Mesothelial cell of epicardium (in vitro differentiated cells): Measurements from ENCODE around the gene IRGC. TPM values are rescaled to one million over a fixed set of nuclear protein-coding genes. Genes with fewer than 3 reads are reported as not detected.
"Not testable (repeated sequence)": the region's sequence is repeated elsewhere in the genome, so short reads cannot be mapped to it uniquely, and the experiment has no call there.

Experiments used
- DNase-seq, 2 experiments: peaks; one replicate each; pipeline ENCODE4 v3.0.0; 2021; ENCODE audit warnings: low spot score in 2 of 2; ENCODE audit not compliant: unreplicated experiment in 2 of 2
- H3K27ac Mint-ChIP-seq: 2 replicates; pipeline ENCODE4 v1.8.0; 2021; ENCODE audit warnings: mixed read lengths
- H3K27me3 Mint-ChIP-seq: 2 replicates; pipeline ENCODE4 v1.8.0; 2021; ENCODE audit warnings: low read depth, mixed read lengths
- H3K36me3 Mint-ChIP-seq: 2 replicates; pipeline ENCODE4 v1.8.0; 2021; ENCODE audit warnings: mixed read lengths
- H3K4me1 Mint-ChIP-seq: 2 replicates; pipeline ENCODE4 v1.8.0; 2021; ENCODE audit warnings: mixed read lengths
- H3K4me3 Mint-ChIP-seq: 2 replicates; pipeline ENCODE4 v1.8.0; 2021; ENCODE audit warnings: mild to moderate bottlenecking, moderate library complexity, mixed read lengths
- H3K9me3 Mint-ChIP-seq: 2 replicates; pipeline ENCODE4 v1.8.0; 2021; ENCODE audit warnings: mixed read lengths
- total RNA-seq: library from RNA; stranded (reverse); gene quantifications from 3 replicates; pipeline ENCODE4 v1.2.1, GENCODE V29; 2021
- TF ChIP-seq, protein P1 (sequence below): fragments of 200-600 bp; sonication (generic); IDR thresholded peaks from one replicate; pipeline ENCODE4 v1.5.0; 2021; ENCODE audit warnings: antibody characterized with exemption; ENCODE audit not compliant: unreplicated experiment

The IRGC gene
- total RNA-seq, 1 donor from 2014 or later, result not detected

DNA sequence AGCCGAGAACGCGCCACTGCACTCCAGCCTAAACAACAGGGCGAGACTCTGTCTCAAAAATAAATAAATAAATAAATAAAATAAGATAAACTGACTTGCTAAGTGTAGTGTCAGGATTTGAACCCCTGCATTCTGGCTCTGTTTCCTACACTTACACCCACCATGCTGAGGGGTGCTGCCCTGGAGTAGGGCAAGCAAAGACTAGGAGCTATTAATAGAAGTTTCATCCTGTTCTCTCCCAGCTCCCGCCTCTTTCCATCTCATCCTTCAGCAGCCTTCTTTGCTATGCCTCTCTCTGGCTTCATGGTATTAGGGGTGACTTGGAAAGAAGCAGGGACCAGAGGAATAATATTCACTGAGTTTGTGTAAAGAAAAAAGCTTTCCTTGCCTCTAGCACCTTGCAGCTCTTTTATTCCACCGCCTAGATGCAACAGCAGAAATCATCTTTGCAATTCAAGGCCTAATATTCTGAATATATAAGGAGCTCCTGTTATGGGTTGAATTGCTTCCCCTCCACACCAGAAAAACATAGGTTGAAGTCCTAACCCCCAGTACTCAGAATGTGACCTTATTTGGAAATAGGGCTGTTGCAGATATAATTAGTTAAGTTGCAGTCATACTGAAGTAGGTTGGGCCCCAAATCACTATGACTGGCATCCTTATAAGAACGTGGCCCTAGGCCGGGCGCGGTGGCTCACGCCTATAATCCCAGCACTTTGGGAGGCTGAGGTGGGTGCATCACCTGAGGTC, 37.2 kb upstream of the IRGC start:
- Mint-ChIP-seq H3K36me3 (no peaks in the 10 kb centered on the region), H3K4me3 (no peak overlapping the region), H3K27ac (no peak overlapping the region), H3K4me1 (peaks cover 24% of the 10 kb centered on the region), H3K27me3 (peaks cover 3% of the 10 kb centered on the region), H3K9me3 (no peaks in the 10 kb centered on the region)
- DNase-seq, result no peak
- TF ChIP-seq, protein P1, sequence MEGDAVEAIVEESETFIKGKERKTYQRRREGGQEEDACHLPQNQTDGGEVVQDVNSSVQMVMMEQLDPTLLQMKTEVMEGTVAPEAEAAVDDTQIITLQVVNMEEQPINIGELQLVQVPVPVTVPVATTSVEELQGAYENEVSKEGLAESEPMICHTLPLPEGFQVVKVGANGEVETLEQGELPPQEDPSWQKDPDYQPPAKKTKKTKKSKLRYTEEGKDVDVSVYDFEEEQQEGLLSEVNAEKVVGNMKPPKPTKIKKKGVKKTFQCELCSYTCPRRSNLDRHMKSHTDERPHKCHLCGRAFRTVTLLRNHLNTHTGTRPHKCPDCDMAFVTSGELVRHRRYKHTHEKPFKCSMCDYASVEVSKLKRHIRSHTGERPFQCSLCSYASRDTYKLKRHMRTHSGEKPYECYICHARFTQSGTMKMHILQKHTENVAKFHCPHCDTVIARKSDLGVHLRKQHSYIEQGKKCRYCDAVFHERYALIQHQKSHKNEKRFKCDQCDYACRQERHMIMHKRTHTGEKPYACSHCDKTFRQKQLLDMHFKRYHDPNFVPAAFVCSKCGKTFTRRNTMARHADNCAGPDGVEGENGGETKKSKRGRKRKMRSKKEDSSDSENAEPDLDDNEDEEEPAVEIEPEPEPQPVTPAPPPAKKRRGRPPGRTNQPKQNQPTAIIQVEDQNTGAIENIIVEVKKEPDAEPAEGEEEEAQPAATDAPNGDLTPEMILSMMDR, result no peak

DNA sequence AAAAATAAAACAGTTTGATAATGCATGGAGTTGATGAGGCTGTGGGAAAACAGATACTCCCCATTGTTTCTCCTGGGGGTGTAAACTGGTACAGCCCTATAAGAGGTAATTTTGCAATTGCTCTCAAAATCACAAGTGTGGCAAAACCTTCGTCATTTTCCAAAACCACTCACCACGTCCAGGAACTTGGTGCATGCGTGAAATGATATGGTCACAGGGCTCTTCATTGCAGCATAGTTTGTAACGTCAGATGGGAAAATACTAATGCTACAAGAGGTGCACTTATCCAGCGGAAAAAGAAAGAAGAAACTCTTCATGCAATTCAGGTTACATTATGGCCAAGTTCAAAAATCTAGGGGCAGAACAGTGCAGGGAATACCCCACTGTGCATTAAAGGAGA, 34.1 kb upstream of the IRGC start:
- Mint-ChIP-seq H3K27me3 (peaks cover 3% of the 10 kb centered on the region), H3K4me3 (no peak overlapping the region), H3K27ac (no peak overlapping the region), H3K4me1 (peaks cover 10% of the 10 kb centered on the region), H3K36me3 (no peaks in the 10 kb centered on the region), H3K9me3 (no peaks in the 10 kb centered on the region)
- TF ChIP-seq, protein P1, result no peak
- no peak for DNase-seq

DNA sequence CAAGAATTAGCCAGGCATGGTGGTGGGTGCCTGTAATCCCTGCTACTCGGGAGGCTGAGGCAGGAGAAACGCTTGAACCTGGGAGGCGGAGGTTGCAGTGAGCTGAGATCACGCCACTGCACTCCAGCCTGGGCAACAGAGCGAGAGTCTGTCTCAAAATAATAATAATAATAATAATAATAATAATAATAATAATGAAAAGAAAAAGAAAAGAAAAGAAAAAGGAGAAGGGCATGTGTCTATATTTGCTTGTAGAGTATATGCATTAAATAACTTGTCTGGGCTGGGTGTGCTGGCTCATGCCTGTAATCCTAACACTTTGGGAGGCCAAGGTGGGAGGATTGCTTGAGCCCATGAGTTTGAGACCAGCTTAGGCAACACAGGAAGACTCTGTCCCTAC, 33.6 kb upstream of the IRGC start:
- H3K27ac Mint-ChIP-seq, H3K4me1 Mint-ChIP-seq, H3K36me3 Mint-ChIP-seq, H3K27me3 Mint-ChIP-seq, H3K9me3 Mint-ChIP-seq, H3K4me3 Mint-ChIP-seq, DNase-seq: not testable (repeated sequence)

DNA sequence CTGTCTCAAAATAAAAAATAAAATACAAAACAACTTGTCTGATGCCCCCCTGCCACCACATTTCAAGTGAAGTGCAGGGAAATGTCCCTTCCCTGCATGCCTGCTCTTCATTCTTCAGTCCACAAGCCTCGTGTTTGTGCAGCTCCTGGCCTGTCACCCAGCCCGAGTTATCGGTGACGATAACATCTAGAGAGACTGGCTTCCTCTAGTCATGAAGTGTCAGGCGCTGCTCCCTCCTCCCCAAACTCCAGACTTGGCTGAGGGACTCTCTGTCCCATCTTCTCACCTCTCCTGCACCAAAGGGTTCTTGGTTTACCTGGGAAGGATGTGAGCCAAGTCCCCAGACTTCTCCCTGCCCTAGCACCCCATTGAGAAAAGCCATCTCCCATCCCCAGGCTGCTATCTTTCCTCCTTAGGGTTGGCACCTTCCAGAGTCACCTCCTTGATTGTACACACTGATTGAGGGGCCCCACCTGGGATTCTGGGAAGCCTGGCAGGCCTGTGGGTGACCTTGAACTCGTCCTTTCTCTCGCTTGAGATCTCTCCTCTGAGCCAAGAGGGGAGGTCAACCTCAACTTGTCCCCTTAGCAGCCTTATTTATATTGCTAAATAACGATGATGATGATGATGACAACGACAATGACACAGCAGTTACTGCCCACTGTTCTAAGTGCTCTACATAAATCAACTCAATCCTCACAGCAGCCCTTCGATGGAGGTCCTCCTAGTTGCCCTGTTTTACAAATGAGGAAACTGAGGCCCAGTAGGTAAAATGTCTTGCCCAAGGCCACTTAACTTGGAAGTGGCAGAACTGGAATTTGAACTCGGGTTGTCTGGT, 32.8 kb upstream of the IRGC start:
- H3K4me1 Mint-ChIP-seq, result peaks cover 8% of the 10 kb centered on the region
- H3K9me3 Mint-ChIP-seq, result no peaks in the 10 kb centered on the region
- TF ChIP-seq, protein P1, result no peak
- no peak for DNase-seq
- H3K4me3 Mint-ChIP-seq, result no peak overlapping the region
- no peaks in the 10 kb centered on the region for H3K36me3 Mint-ChIP-seq
- H3K27me3 Mint-ChIP-seq, result peaks cover 3% of the 10 kb centered on the region
- no peak overlapping the region for H3K27ac Mint-ChIP-seq

DNA sequence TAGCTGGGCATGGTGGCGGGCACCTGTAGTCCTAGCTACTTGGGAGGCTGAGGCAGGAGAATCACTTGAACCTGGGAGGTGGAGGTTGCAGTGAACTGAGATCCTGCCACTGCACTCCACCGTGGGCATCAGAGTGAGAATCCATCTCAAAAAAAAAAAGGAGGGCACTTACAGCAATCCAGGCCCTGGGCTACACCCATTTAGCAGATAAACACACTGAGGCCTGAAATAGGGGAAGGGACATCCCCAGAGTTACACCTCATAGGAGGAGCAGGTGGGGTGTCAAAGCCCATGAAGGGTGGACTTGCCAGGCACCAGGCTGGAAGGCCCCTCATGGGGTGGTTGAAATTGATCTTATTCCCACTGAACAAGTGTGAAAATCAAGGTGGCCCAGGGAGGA, 32.0 kb upstream of the IRGC start:
- Mint-ChIP-seq H3K4me1 (peaks cover 5% of the 10 kb centered on the region), H3K27me3 (peaks cover 3% of the 10 kb centered on the region), H3K4me3 (no peak overlapping the region), H3K9me3 (no peaks in the 10 kb centered on the region), H3K36me3 (no peaks in the 10 kb centered on the region), H3K27ac (no peak overlapping the region)
- DNase-seq, result no peak
- TF ChIP-seq, protein P1, result no peak

DNA sequence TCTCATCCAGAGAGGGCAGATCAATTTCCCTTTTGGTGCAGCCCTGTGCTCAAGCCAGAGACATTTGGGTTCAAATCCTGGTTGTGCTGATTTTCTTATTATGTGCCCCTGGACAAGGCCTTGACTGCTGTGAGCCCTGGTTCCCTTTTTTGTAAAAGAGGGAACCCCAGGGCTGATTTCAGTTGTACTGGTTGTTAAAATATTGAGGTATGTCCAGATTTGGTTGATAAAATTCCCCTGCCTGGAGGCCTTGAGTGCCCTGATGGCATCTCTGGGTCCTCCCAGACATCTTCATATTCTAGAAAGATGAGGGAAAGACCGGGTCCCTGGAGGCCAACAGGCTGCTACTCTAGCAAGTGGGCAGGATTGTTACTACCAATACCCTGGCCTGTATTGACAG, 31.6 kb upstream of the IRGC start:
- H3K9me3 Mint-ChIP-seq, result no peaks in the 10 kb centered on the region
- H3K27me3 Mint-ChIP-seq, result peaks cover 3% of the 10 kb centered on the region
- H3K36me3 Mint-ChIP-seq, result no peaks in the 10 kb centered on the region
- peaks cover 5% of the 10 kb centered on the region for H3K4me1 Mint-ChIP-seq
- no peak for DNase-seq
- no peak overlapping the region for H3K27ac Mint-ChIP-seq
- H3K4me3 Mint-ChIP-seq, result no peak overlapping the region
- TF ChIP-seq, protein P1, result no peak
